A673 (cell line): ENCODE measurements around the gene ZYG11B. TPM values are rescaled to one million over a fixed set of nuclear protein-coding genes. Genes with fewer than 3 reads are reported as not detected.

Experiments used
- BruUV-seq: library from RNA; stranded (reverse); fragments of 400-500 nt; replicated peaks from 2 replicates; lab custom pipeline; 2021; lab: Mats Ljungman, UMichigan
- CTCF ChIA-PET: fragments of 300-600 bp; sonication (Branson Sonifier 250); formaldehyde crosslinking; loops from one replicate; lab custom pipeline; 2022; ENCODE audit warnings: antibody characterized with exemption; lab: Charles Lee
- POLR2A ChIA-PET: fragments of 300-600 bp; sonication (Branson Sonifier 250); formaldehyde crosslinking; loops from one replicate; lab custom pipeline; 2022; ENCODE audit warnings: antibody characterized with exemption; ENCODE audit not compliant: low non-redundant PET; lab: Charles Lee
- DNase-seq: peaks from one replicate; pipeline ENCODE4 v3.0.0-alpha.2; 2015; ENCODE audit warnings: low spot score
- H3K27ac ChIP-seq: fragments of 200-600 bp; sonication (generic); 2 replicates; pipeline ENCODE4 v1.5.1; 2016; ENCODE audit warnings: mixed run types, low read depth, mild to moderate bottlenecking, mixed read lengths, antibody characterized with exemption, low read length; ENCODE audit not compliant: poor library complexity, severe bottlenecking
- H3K27me3 ChIP-seq: fragments of 200-600 bp; sonication (generic); replicated peaks from 2 replicates; pipeline ENCODE4 v1.6.1; 2017; ENCODE audit warnings: mixed run types, low read depth, mild to moderate bottlenecking, mixed read lengths, antibody characterized with exemption, low read length; ENCODE audit not compliant: insufficient read depth, poor library complexity
- H3K36me3 ChIP-seq: fragments of 200-600 bp; sonication (generic); 2 replicates; pipeline ENCODE4 v1.6.1; 2016; ENCODE audit warnings: mixed run types, mild to moderate bottlenecking, mixed read lengths, antibody characterized with exemption, low read length; ENCODE audit not compliant: insufficient read depth, poor library complexity, severe bottlenecking
- H3K4me1 ChIP-seq: fragments of 200-600 bp; sonication (generic); 2 replicates; pipeline ENCODE4 v1.6.1; 2017; ENCODE audit warnings: mixed run types, mild to moderate bottlenecking, mixed read lengths, antibody characterized with exemption, low read length; ENCODE audit not compliant: insufficient read depth, poor library complexity, severe bottlenecking
- H3K4me3 ChIP-seq: fragments of 200-600 bp; sonication (generic); 2 replicates; pipeline ENCODE4 v1.5.1; 2016; ENCODE audit warnings: low read depth, mixed run types, mild to moderate bottlenecking, mixed read lengths, low read length; ENCODE audit not compliant: poor library complexity, severe bottlenecking
- H3K9me3 ChIP-seq: fragments of 200-600 bp; sonication (generic); 2 replicates; pipeline ENCODE4 v1.6.1; 2016; ENCODE audit warnings: mixed run types, low read depth, mild to moderate bottlenecking, mixed read lengths, antibody characterized with exemption, low read length; ENCODE audit not compliant: poor library complexity, severe bottlenecking
- EZH2 ChIP-seq: fragments of 200-600 bp; sonication (generic); IDR thresholded peaks from 2 replicates; pipeline ENCODE4 v1.6.1; 2017; ENCODE audit warnings: borderline replicate concordance, low read depth, mild to moderate bottlenecking, mixed read lengths, antibody characterized with exemption, low read length; ENCODE audit not compliant: poor library complexity, severe bottlenecking
- intact Hi-C: fragments of 100-400 bp; cut with micrococcal nuclease; formaldehyde crosslinking; loops from one replicate; pipeline ENCODE4 v1.10.0; 2022; ENCODE audit not compliant: unreplicated experiment
- total RNA-seq: library from RNA; stranded (reverse); gene quantifications from 2 replicates; pipeline ENCODE4 v1.2.3, GENCODE V29; 2021
- TF ChIP-seq, protein P1 (sequence below): fragments of 300-800, 200-600 bp; sonication (generic); conservative IDR thresholded peaks from 2 replicates; pipeline ENCODE4 v1.5.1; 2017; ENCODE audit warnings: low read depth, mild to moderate bottlenecking, antibody characterized with exemption, low read length, moderate library complexity, mixed read lengths

The ZYG11B gene
- total RNA-seq, 1 experiment from 2014 or later = 23.1 TPM

GRCh38 chr1:52856026-52856425 lies 129.8 kb downstream of the ZYG11B start:
- Histone ChIP-seq H3K36me3 (no peaks in the 10 kb centered on the region), H3K27ac (no peak overlapping the region), H3K9me3 (no peaks in the 10 kb centered on the region), H3K27me3 (no peaks in the 10 kb centered on the region), H3K4me3 (no peak overlapping the region), H3K4me1 (no peaks in the 10 kb centered on the region)
- no TSS peak for BruUV-seq
- CTCF ChIA-PET = no interaction called here
- POLR2A ChIA-PET = no interaction called here
- intact Hi-C loops = no loop called here
- TF ChIP-seq EZH2 = no peak
- TF ChIP-seq, protein P1, sequence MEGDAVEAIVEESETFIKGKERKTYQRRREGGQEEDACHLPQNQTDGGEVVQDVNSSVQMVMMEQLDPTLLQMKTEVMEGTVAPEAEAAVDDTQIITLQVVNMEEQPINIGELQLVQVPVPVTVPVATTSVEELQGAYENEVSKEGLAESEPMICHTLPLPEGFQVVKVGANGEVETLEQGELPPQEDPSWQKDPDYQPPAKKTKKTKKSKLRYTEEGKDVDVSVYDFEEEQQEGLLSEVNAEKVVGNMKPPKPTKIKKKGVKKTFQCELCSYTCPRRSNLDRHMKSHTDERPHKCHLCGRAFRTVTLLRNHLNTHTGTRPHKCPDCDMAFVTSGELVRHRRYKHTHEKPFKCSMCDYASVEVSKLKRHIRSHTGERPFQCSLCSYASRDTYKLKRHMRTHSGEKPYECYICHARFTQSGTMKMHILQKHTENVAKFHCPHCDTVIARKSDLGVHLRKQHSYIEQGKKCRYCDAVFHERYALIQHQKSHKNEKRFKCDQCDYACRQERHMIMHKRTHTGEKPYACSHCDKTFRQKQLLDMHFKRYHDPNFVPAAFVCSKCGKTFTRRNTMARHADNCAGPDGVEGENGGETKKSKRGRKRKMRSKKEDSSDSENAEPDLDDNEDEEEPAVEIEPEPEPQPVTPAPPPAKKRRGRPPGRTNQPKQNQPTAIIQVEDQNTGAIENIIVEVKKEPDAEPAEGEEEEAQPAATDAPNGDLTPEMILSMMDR = no peak
- DNase-seq = no peak

GRCh38 chr1:52857443-52857842 lies 131.2 kb downstream of the ZYG11B start:
- Histone ChIP-seq H3K9me3 (no peaks in the 10 kb centered on the region), H3K27me3 (no peaks in the 10 kb centered on the region), H3K4me1 (no peaks in the 10 kb centered on the region), H3K4me3 (no peak overlapping the region), H3K27ac (no peak overlapping the region), H3K36me3 (no peaks in the 10 kb centered on the region)
- ChIA-PET CTCF (interaction anchor here (0.5 kb wide), 1 partner anchor 156 kb away, joined by 4 read pairs; no protein-coding TSS in a partner anchor), POLR2A (interaction anchor here (0.6 kb wide), 1 partner anchor 320 kb away, joined by 4 read pairs; no protein-coding TSS in a partner anchor)
- no peak for DNase-seq
- intact Hi-C loops = no loop called here
- no peak for TF ChIP-seq EZH2
- TF ChIP-seq, protein P1 = no peak
- no TSS peak for BruUV-seq

DNA sequence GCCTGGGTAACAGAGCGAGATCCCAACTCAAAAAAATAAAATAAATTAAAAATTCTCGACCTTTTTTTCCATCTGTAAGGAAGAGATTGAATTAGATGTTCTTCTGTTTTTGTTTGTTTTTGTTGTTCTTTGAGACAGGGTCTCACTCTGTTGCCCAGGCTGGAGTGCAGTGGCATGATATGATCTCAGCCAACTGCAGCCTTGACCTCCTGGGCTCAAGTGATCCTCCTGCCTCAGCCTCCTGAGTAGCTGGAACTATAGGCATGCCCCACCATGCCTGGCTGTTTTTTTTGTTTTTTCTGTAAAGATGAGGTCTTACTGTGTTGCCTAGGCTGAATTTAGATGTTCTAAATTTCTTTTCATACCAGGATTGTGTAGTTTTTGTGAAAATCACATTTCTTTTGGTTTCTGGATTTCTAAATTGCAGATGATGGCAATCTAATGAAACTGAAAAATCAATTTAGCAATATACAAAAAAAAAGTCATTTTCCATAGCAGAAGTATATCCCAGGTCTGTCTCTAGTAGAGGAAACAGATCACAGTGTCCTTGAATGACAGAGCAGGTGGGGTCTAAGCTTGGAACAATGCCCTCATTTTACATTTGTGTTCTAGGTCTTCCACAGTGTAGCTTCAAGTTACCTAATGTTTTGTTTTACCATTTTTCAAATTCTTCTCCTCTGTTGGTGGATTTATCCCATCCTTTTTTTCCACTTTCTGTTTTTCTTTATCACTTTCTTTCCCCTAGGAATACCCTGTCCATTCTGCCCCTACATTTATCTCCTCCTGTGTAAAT lies 136.6 kb downstream of the ZYG11B start:
- intact Hi-C loops = no loop called here
- no peak overlapping the region for H3K4me3 ChIP-seq
- no peaks in the 10 kb centered on the region for H3K9me3 ChIP-seq
- no peaks in the 10 kb centered on the region for H3K36me3 ChIP-seq
- CTCF ChIA-PET = no interaction called here
- no peaks in the 10 kb centered on the region for H3K27me3 ChIP-seq
- DNase-seq = no peak
- BruUV-seq = no TSS peak
- no peaks in the 10 kb centered on the region for H3K4me1 ChIP-seq
- POLR2A ChIA-PET = interaction anchor here (0.7 kb wide), 1 partner anchor 198 kb away, joined by 8 read pairs; no protein-coding TSS in a partner anchor
- no peak for TF ChIP-seq EZH2
- TF ChIP-seq, protein P1 = no peak
- no peak overlapping the region for H3K27ac ChIP-seq
